Neural crest cell (in vitro differentiated cells): ENCODE measurements around the gene BRI3BP. TPM values are rescaled to one million over a fixed set of nuclear protein-coding genes. Genes with fewer than 3 reads are reported as not detected.

Experiments
- DNase-seq: peaks from one replicate; pipeline ENCODE4 v3.0.0; 2021; ENCODE audit warnings: low read depth, mixed read lengths, low spot score
- H3K27ac Mint-ChIP-seq: one replicate; pipeline ENCODE4 v1.8.0; 2021; ENCODE audit warnings: mild to moderate bottlenecking, mixed read lengths; ENCODE audit not compliant: unreplicated experiment
- H3K27me3 Mint-ChIP-seq: 2 replicates; pipeline ENCODE4 v1.8.0; 2021; ENCODE audit warnings: low read depth, mild to moderate bottlenecking, mixed read lengths
- H3K36me3 Mint-ChIP-seq: 2 replicates; pipeline ENCODE4 v1.8.0; 2021; ENCODE audit warnings: low read depth, mild to moderate bottlenecking, mixed read lengths
- H3K4me1 Mint-ChIP-seq: 2 replicates; pipeline ENCODE4 v1.8.0; 2021; ENCODE audit warnings: mixed read lengths
- H3K4me3 Mint-ChIP-seq: one replicate; pipeline ENCODE4 v1.8.0; 2021; ENCODE audit warnings: mild to moderate bottlenecking, mixed read lengths
- H3K9me3 Mint-ChIP-seq: 2 replicates; pipeline ENCODE4 v1.8.0; 2021; ENCODE audit warnings: mixed read lengths
- CTCF ChIP-seq: fragments of 200-600 bp; sonication (generic); conservative IDR thresholded peaks from 2 replicates; pipeline ENCODE4 v1.5.0; 2021; ENCODE audit warnings: antibody characterized with exemption, mild to moderate bottlenecking
- total RNA-seq: library from RNA; stranded (reverse); gene quantifications from 2 replicates; pipeline ENCODE4 v1.2.1, GENCODE V29; 2021

The BRI3BP gene
- total RNA-seq, 1 donor from 2014 or later = 19.0 TPM

GRCh38 chr12:124994437-124994975, 1.1 kb downstream of the BRI3BP start:
- H3K4me3 Mint-ChIP-seq = peak overlapping the region; percentile 95
- DNase-seq = no peak
- H3K36me3 Mint-ChIP-seq = peaks cover 4% of the 10 kb centered on the region
- peaks cover 2% of the 10 kb centered on the region for H3K9me3 Mint-ChIP-seq
- H3K27ac Mint-ChIP-seq = peak overlapping the region; percentile 93
- H3K27me3 Mint-ChIP-seq = peaks cover 3% of the 10 kb centered on the region
- peaks cover 29% of the 10 kb centered on the region for H3K4me1 Mint-ChIP-seq
- no peak for TF ChIP-seq CTCF

GRCh38 chr12:124995200-124995961, 1.9 kb downstream of the BRI3BP start:
- Mint-ChIP-seq H3K27ac (no peak overlapping the region), H3K36me3 (peaks cover 4% of the 10 kb centered on the region), H3K4me3 (peak overlapping the region; percentile 95), H3K4me1 (peaks cover 29% of the 10 kb centered on the region), H3K9me3 (peaks cover 2% of the 10 kb centered on the region), H3K27me3 (peaks cover 3% of the 10 kb centered on the region)
- TF ChIP-seq CTCF = no peak
- DNase-seq = no peak

GRCh38 chr12:124998705-124999104, 5.3 kb downstream of the BRI3BP start:
- Mint-ChIP-seq H3K4me1 (peaks cover 27% of the 10 kb centered on the region), H3K27me3 (peaks cover 3% of the 10 kb centered on the region), H3K9me3 (no peaks in the 10 kb centered on the region), H3K36me3 (peaks cover 4% of the 10 kb centered on the region), H3K27ac (no peak overlapping the region), H3K4me3 (peak overlapping the region; percentile 34)
- no peak for DNase-seq
- TF ChIP-seq CTCF = no peak

GRCh38 chr12:125001636-125002035, 8.2 kb downstream of the BRI3BP start:
- Mint-ChIP-seq H3K27me3 (no peaks in the 10 kb centered on the region), H3K27ac (no peak overlapping the region), H3K4me1 (peaks cover 12% of the 10 kb centered on the region), H3K4me3 (no peak overlapping the region), H3K36me3 (peaks cover 4% of the 10 kb centered on the region), H3K9me3 (no peaks in the 10 kb centered on the region)
- DNase-seq = no peak
- no peak for TF ChIP-seq CTCF

GRCh38 chr12:125003021-125003420, 9.6 kb downstream of the BRI3BP start:
- Mint-ChIP-seq H3K27ac (no peak overlapping the region), H3K9me3 (no peaks in the 10 kb centered on the region), H3K4me3 (no peak overlapping the region), H3K4me1 (peaks cover 12% of the 10 kb centered on the region), H3K27me3 (no peaks in the 10 kb centered on the region), H3K36me3 (peaks cover 4% of the 10 kb centered on the region)
- TF ChIP-seq CTCF = no peak
- DNase-seq = no peak
